IMR-90 (cell line): ENCODE results near the gene WDFY1. TPM values are rescaled to one million over a fixed set of nuclear protein-coding genes. Genes with fewer than 3 reads are reported as not detected.

Experiments
- ATAC-seq: fragments of 200-7000 bp; cut with Tn5 transposase; 2 replicates; pipeline ENCODE4 v1.9.1; 2020; ENCODE audit warnings: low read depth, mild to moderate bottlenecking, moderate library complexity
- BruUV-seq: library from RNA; stranded (reverse); fragments of 400-500 nt; replicated peaks from 2 replicates; lab custom pipeline; 2021; lab: Mats Ljungman, UMichigan
- CTCF ChIA-PET: fragments of 300-600 bp; formaldehyde crosslinking; extraction: SDS; loops from one replicate; lab custom pipeline; 2021; ENCODE audit warnings: antibody characterized with exemption; lab: Yijun Ruan, JAX
- POLR2A ChIA-PET: fragments of 300-600 bp; sonication (Branson Sonifier 250); formaldehyde crosslinking; loops from one replicate; lab custom pipeline; 2022; ENCODE audit warnings: antibody characterized with exemption; ENCODE audit not compliant: unreplicated experiment; lab: Charles Lee
- DNase-seq: peaks from one replicate; pipeline ENCODE4 v3.0.0; 2013
- H2AFZ ChIP-seq: replicated peaks from 2 replicates; pipeline ENCODE3; 2013; ENCODE audit warnings: low read length, mild to moderate bottlenecking; ENCODE audit not compliant: poor library complexity
- H2AK5ac ChIP-seq: 2 replicates; pipeline ENCODE4 v1.6.1; 2013; ENCODE audit warnings: low read depth, low read length, inconsistent platforms
- H2AK9ac ChIP-seq: replicated peaks from 2 replicates; pipeline ENCODE3; 2013; ENCODE audit warnings: mild to moderate bottlenecking, low read depth, low read length, moderate library complexity; ENCODE audit not compliant: poor library complexity
- H2BK120ac ChIP-seq: 2 replicates; pipeline ENCODE4 v1.6.1; 2013; ENCODE audit warnings: low read depth, low read length, inconsistent platforms
- H2BK15ac ChIP-seq: 3 replicates; pipeline ENCODE4 v1.6.1; 2013; ENCODE audit warnings: low read depth, low read length, inconsistent platforms
- H2BK20ac ChIP-seq: 2 replicates; pipeline ENCODE4 v1.6.1; 2013; ENCODE audit warnings: low read depth, mild to moderate bottlenecking, inconsistent platforms, low read length, moderate library complexity
- H2BK5ac ChIP-seq: 2 replicates; pipeline ENCODE4 v1.6.1; 2013; ENCODE audit warnings: mild to moderate bottlenecking, low read depth, low read length, inconsistent platforms; ENCODE audit not compliant: poor library complexity, severe bottlenecking
- H3K14ac ChIP-seq: replicated peaks from 2 replicates; pipeline ENCODE4 v1.6.1; 2013; ENCODE audit warnings: low read depth, low read length, inconsistent platforms
- H3K18ac ChIP-seq: 2 replicates; pipeline ENCODE4 v1.6.1; 2013; ENCODE audit warnings: low read depth, low read length, control low read depth
- H3K23ac ChIP-seq: 2 replicates; pipeline ENCODE4 v1.6.1; 2013; ENCODE audit warnings: low read depth, low read length, inconsistent platforms
- H3K27ac ChIP-seq: 2 replicates; pipeline ENCODE4 v1.5.1; 2013; ENCODE audit warnings: mild to moderate bottlenecking, control low read depth, low read length; ENCODE audit not compliant: insufficient read depth
- H3K27me3 ChIP-seq: 2 replicates; pipeline ENCODE4 v1.6.1; 2013; ENCODE audit warnings: low read length; ENCODE audit not compliant: control insufficient read depth, insufficient read depth
- H3K36me3 ChIP-seq: 2 replicates; pipeline ENCODE4 v1.6.1; 2013; ENCODE audit warnings: low read length, mixed read lengths; ENCODE audit not compliant: control insufficient read depth, insufficient read depth
- H3K4ac ChIP-seq: 2 replicates; pipeline ENCODE4 v1.6.1; 2013; ENCODE audit warnings: low read depth, low read length, inconsistent platforms
- H3K4me1 ChIP-seq: 2 replicates; pipeline ENCODE4 v1.6.1; 2013; ENCODE audit warnings: low read length, mixed read lengths; ENCODE audit not compliant: control insufficient read depth, insufficient read depth
- H3K4me2 ChIP-seq: 2 replicates; pipeline ENCODE4 v1.6.1; 2013; ENCODE audit warnings: low read depth, mild to moderate bottlenecking, control low read depth, low read length, moderate library complexity
- H3K4me3 ChIP-seq: 2 replicates; pipeline ENCODE4 v1.5.1; 2013; ENCODE audit warnings: low read depth, mild to moderate bottlenecking, control low read depth, low read length, moderate library complexity; ENCODE audit not compliant: insufficient read depth
- H3K56ac ChIP-seq: 2 replicates; pipeline ENCODE4 v1.6.1; 2013; ENCODE audit warnings: low read length, inconsistent platforms; ENCODE audit not compliant: insufficient read depth; ENCODE audit errors: extremely low read depth
- H3K79me1 ChIP-seq, 2 experiments: 2 replicates each; pipeline ENCODE4 v1.6.1; 2013; ENCODE audit warnings: low read length in 2 of 2, inconsistent platforms in 1 of 2, low read depth in 1 of 2
- H3K9ac ChIP-seq: 2 replicates; pipeline ENCODE4 v1.6.1; 2013; ENCODE audit warnings: low read depth, low read length, control low read depth
- H3K9me1 ChIP-seq: 2 replicates; pipeline ENCODE4 v1.6.1; 2013; ENCODE audit warnings: low read length, inconsistent platforms; ENCODE audit not compliant: insufficient read depth
- H3K9me3 ChIP-seq: 2 replicates; pipeline ENCODE4 v1.6.1; 2013; ENCODE audit warnings: low read length; ENCODE audit not compliant: control insufficient read depth, insufficient read depth
- H4K20me1 ChIP-seq: 2 replicates; pipeline ENCODE4 v1.6.1; 2013; ENCODE audit warnings: low read length, inconsistent platforms; ENCODE audit not compliant: insufficient read depth
- H4K5ac ChIP-seq: 2 replicates; pipeline ENCODE4 v1.6.1; 2013; ENCODE audit warnings: mild to moderate bottlenecking, low read depth, low read length, control low read depth
- H4K8ac ChIP-seq, 2 experiments: 2 replicates each; pipeline ENCODE4 v1.6.1; 2013; ENCODE audit warnings: low read depth in 2 of 2, low read length in 2 of 2, control low read depth in 1 of 2, inconsistent platforms in 1 of 2
- H4K91ac ChIP-seq: 2 replicates; pipeline ENCODE4 v1.6.1; 2013; ENCODE audit warnings: low read depth, low read length, inconsistent platforms; ENCODE audit not compliant: insufficient read depth
- BHLHE40 ChIP-seq: fragments of 150-350 bp; IDR thresholded peaks from 2 replicates; pipeline ENCODE4 v1.6.1; 2016; ENCODE audit warnings: mild to moderate bottlenecking, low read depth, low read length
- CEBPB ChIP-seq: IDR thresholded peaks from 2 replicates; pipeline ENCODE4 v1.6.1; 2012; ENCODE audit warnings: low read depth, low read length, improper control_type of control experiment
- CHD1 ChIP-seq: IDR thresholded peaks from 2 replicates; pipeline ENCODE4 v1.6.1; 2012; ENCODE audit warnings: low read depth, low read length, improper control_type of control experiment
- CTCF ChIP-seq: conservative IDR thresholded peaks from 2 replicates; pipeline ENCODE4 v1.5.1; 2012; ENCODE audit warnings: mild to moderate bottlenecking, low read depth, low read length, improper control_type of control experiment
- ELK1 ChIP-seq: fragments of 150-350 bp; IDR thresholded peaks from 2 replicates; pipeline ENCODE4 v1.6.1; 2016; ENCODE audit warnings: low read depth, mild to moderate bottlenecking, low read length, moderate library complexity, borderline replicate concordance
- FOS ChIP-seq: fragments of 150-350 bp; IDR thresholded peaks from 2 replicates; pipeline ENCODE4 v1.6.1; 2016; ENCODE audit warnings: low read depth, low read length
- MAFK ChIP-seq: IDR thresholded peaks from 2 replicates; pipeline ENCODE4 v1.6.1; 2012; ENCODE audit warnings: low read depth, low read length, improper control_type of control experiment
- MAZ ChIP-seq: IDR thresholded peaks from 2 replicates; pipeline ENCODE4 v1.6.1; 2012; ENCODE audit warnings: low read depth, mild to moderate bottlenecking, low read length, improper control_type of control experiment, moderate library complexity, borderline replicate concordance
- MXI1 ChIP-seq: IDR thresholded peaks from 2 replicates; pipeline ENCODE4 v1.6.1; 2012; ENCODE audit warnings: low read depth, mild to moderate bottlenecking, low read length, moderate library complexity, borderline replicate concordance
- NFE2L2 ChIP-seq: fragments of 150-350 bp; IDR thresholded peaks from 2 replicates; pipeline ENCODE4 v1.6.1; 2016; ENCODE audit warnings: low read depth, mild to moderate bottlenecking, low read length
- POLR2A ChIP-seq: IDR thresholded peaks from 2 replicates; pipeline ENCODE4 v1.6.1; 2012; ENCODE audit warnings: mild to moderate bottlenecking, low read depth, low read length
- RAD21 ChIP-seq: IDR thresholded peaks from 2 replicates; pipeline ENCODE4 v1.6.1; 2012; ENCODE audit warnings: low read length, improper control_type of control experiment
- RCOR1 ChIP-seq: IDR thresholded peaks from 2 replicates; pipeline ENCODE4 v1.6.1; 2012; ENCODE audit warnings: mild to moderate bottlenecking, low read length, improper control_type of control experiment; ENCODE audit not compliant: insufficient replicate concordance
- RFX5 ChIP-seq: IDR thresholded peaks from 2 replicates; pipeline ENCODE4 v1.8.0; 2012; ENCODE audit warnings: low read depth, mild to moderate bottlenecking, low read length, moderate library complexity
- SMC3 ChIP-seq: fragments of 150-350 bp; IDR thresholded peaks from 2 replicates; pipeline ENCODE4 v1.6.1; 2016; ENCODE audit warnings: low read depth, mild to moderate bottlenecking, antibody characterized with exemption, low read length, moderate library complexity
- USF2 ChIP-seq: fragments of 150-350 bp; IDR thresholded peaks from 2 replicates; pipeline ENCODE4 v1.6.1; 2017; ENCODE audit warnings: mild to moderate bottlenecking, antibody characterized with exemption, low read length, low read depth
- WGBS, 2 experiments: methylation state at CpG; one replicate each; pipeline versions ENCODE4 v1.1.5 to v1.1.7; 2013; ENCODE audit warnings: missing lambda C conversion rate in 2 of 2; ENCODE audit not compliant: insufficient read length in 1 of 2; ENCODE audit errors: extremely low coverage in 2 of 2; 5-methylcytosine and 5-hydroxymethylcytosine counted together
- dilution Hi-C: fragments of 300-500 bp; cut with HindIII; formaldehyde crosslinking; loops from one replicate; pipeline ENCODE4 v1.14.3; 2018; ENCODE audit warnings: low sequenced_read_pairs; ENCODE audit not compliant: unreplicated experiment
- in situ Hi-C: fragments of 300-500 bp; cut with MboI; formaldehyde crosslinking; loops from 3 replicates; pipeline ENCODE4 v1.14.3; 2019; ENCODE audit warnings: low sequenced_read_pairs, inconsistent platforms, mixed read lengths
- intact Hi-C: fragments of 100-400 bp; cut with micrococcal nuclease; formaldehyde crosslinking; loops from 2 replicates; pipeline ENCODE4 v1.10.0; 2022
- polyA plus RNA-seq, 3 experiments: library from polyadenylated mRNA; depleted of rRNA; stranded (reverse); fragments of >200 nt; gene quantifications; 2 replicates each; pipeline ENCODE4 v1.2.3, GENCODE V29; 2012; ENCODE audit warnings: low replicate concordance in 1 of 3
- total RNA-seq: library from RNA; depleted of rRNA; stranded (reverse); fragments of >200 nt; gene quantifications from 2 replicates; pipeline ENCODE4 v1.2.3, GENCODE V29; 2012

Gene WDFY1
- total and polyA plus RNA-seq, 2 of the 4 experiments (the other 2 are of a cell fraction) = 35.6 to 93.6 TPM

- in situ Hi-C loops = no loop called here
- Histone ChIP-seq H3K9ac (no peak overlapping the region), H3K27me3 (no peaks in the 10 kb centered on the region), H3K9me3 (no peaks in the 10 kb centered on the region), H2AK9ac (no peak overlapping the region), H3K9me1 (no peaks in the 10 kb centered on the region), H2BK120ac (no peak overlapping the region), H4K20me1 (no peaks in the 10 kb centered on the region), H3K27ac (no peak overlapping the region), H3K23ac (no peak overlapping the region), H3K4ac (no peak overlapping the region), H3K14ac (no peak overlapping the region), H3K4me1 (no peaks in the 10 kb centered on the region), H3K56ac (no peak overlapping the region), H3K36me3 (no peaks in the 10 kb centered on the region), H2BK20ac (no peak overlapping the region), H4K91ac (no peak overlapping the region), H3K18ac (no peak overlapping the region), H3K79me1 (no peaks in the 10 kb centered on the region; a peak in 1 of 4 replicates), H2BK15ac (no peak overlapping the region), H4K5ac (no peak overlapping the region), H4K8ac (no peak overlapping the region), H2BK5ac (no peak overlapping the region), H2AK5ac (no peak overlapping the region), H2AFZ (no peak overlapping the region), H3K4me2 (no peak overlapping the region), H3K4me3 (no peak overlapping the region)
- DNase-seq (no peak), ATAC-seq (no peak)
- dilution Hi-C loops = no loop called here
- ChIA-PET CTCF (interaction anchor here (0.5 kb wide), 1 partner anchor 1242 kb away, joined by 3 read pairs; no protein-coding TSS in a partner anchor), POLR2A (no interaction called here)
- BruUV-seq = no TSS peak
- WGBS, 2 experiments = 71% methylated on average over 1 of the region's 3 CpGs; no CpG with 5 or more reads in 1 of the 2 experiments
- no peak for TF ChIP-seq FOS
- TF ChIP-seq CEBPB = no peak
- no peak for TF ChIP-seq RAD21
- no peak for TF ChIP-seq ELK1
- no peak for TF ChIP-seq NFE2L2
- no peak for TF ChIP-seq RCOR1
- TF ChIP-seq CHD1 = no peak
- TF ChIP-seq SMC3 = no peak
- TF ChIP-seq POLR2A = no peak
- no peak for TF ChIP-seq MXI1
- TF ChIP-seq CTCF = no peak
- no peak for TF ChIP-seq RFX5
- no peak for TF ChIP-seq MAFK
- no peak for TF ChIP-seq MAZ
- no peak for TF ChIP-seq BHLHE40
- no peak for TF ChIP-seq USF2
- intact Hi-C loops = loop anchor here (10.0 kb wide), 1 partner anchor 255 kb away; no protein-coding TSS in a partner anchor
Measured at GRCh38 chr2:223949241-223949840, 4.2 kb upstream of the WDFY1 start.
